GM21423 (cell line): ENCODE results near the gene PAPOLG.
"Not testable (repeated sequence)": the region's sequence is repeated elsewhere in the genome, so short reads cannot be mapped to it uniquely, and the experiment has no call there.

ENCODE experiments used
- ATAC-seq: cut with Tn5 transposase; IDR thresholded peaks from one replicate; pipeline ENCODE4 v1.9.1; 2021; ENCODE audit warnings: mild to moderate bottlenecking, moderate library complexity; ENCODE audit not compliant: unreplicated experiment

Gene PAPOLG

DNA sequence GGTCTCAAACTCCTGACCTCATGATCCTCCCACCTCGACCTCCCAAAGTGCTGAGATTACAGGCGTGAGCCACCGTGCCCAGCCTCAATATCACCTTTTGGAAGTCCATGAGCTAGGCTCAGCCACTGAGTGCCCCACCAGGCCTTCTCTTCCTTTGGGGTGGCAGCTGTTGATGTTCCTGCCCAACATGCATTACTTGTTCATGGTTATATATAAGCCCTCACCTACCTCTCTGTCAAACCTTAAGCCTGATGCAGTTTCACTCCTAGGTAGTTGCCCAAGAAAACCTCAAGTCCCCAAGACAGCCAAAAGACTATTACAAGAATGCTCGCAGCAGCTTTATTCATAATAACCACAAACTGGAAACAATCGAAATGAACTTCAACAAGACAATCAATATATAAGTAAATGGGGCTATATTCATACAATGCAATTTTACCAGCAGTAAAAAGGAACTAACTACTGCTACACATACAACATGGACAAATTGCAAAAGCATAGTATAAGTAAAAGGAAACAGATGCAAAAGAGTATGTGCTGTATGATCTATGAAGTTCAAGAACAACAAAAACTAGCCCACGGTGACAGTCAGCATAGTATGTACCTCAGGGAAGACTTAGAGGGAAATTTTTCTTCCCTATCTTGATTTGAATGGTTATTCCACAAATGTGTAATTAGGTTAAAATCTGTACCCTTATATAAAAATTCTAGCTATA, 65.7 kb downstream of the PAPOLG start:
- no peak for ATAC-seq

DNA sequence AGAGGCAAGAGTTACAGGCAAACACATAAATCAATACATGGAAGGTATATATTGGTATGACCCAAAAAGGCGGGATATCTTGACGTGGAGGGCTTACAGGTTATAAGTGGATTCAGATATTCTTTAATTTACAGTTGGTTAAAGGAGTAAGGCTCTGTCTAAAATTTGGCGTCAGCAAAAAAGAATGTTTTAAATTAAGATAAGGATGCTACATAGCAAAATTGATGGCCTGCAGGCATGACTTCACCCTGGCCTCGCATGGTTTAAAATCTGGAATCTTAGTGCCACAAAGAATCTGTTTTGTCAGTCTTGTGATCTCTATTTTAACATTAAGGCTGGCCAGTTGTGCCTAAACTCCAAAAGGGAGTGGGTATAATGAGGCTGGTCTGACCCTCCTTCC, 66.9 kb downstream of the PAPOLG start:
- no peak for ATAC-seq

DNA sequence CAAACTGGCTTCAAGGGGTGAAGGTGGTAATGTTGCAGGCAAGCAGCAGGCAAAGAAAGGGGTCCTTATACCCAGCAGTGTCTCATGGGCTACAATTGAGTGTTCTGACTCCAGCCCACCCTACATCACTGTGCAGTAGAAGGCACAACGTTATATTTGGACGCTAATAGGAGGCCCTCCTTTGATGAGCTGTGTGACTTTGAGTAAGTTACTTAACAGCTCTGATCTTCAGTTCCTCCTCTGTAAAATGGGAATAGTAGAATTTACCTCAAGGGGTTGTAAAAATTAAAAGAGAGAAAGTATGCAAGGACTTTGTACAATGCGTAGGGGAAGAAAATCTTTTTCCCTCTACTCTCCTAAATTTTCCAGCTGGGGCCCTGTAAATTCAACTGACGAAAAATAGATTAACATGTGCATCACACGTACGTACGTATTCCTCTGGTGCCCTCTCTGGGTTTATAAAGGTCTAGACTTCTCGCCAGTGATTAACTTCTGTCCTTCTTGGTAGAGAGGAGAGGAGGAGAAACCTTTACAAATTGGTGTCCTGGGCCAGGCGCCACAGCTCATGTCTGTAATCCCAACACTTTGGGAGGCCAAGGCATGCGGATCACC, 67.7 kb downstream of the PAPOLG start:
- no peak for ATAC-seq

DNA sequence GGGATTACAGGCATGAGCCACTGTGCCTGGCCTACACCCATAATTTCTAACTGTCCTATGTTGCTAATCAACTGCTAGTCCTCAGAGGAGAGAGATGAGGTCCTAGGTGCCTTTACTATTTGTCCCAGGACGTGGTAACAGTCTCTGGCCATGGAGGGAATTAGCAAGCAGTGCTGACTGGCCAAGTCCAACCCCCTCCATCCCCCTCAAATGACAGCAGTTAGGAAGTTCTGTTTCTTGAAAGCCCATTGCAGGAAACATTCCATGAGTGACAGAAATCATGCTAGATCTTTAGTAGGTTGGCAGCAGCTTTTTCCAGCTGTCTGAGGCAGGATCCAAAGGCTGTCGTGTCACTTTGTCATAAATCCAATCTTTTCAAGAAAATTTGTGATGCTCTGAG, 69.6 kb downstream of the PAPOLG start:
- ATAC-seq, result no peak

DNA sequence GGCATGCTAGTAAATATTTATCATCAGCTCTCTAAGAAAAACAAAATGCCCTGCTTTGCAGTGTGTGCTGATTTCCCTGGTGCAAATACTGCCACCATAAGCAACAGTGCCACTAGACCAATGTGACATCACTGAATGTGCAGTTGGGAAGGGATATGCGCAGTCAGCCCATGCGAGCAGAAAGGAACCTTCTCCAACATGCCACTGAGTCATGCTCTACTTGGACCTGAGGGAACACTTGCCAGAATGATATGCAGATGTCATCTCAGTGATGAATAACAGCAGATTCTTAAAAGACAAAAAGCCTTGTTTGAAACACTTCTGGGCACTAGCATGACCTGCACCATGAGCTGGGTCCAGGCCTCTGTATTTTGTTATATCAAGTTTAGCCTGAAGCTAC, 70.0 kb downstream of the PAPOLG start:
- ATAC-seq, result no peak

DNA sequence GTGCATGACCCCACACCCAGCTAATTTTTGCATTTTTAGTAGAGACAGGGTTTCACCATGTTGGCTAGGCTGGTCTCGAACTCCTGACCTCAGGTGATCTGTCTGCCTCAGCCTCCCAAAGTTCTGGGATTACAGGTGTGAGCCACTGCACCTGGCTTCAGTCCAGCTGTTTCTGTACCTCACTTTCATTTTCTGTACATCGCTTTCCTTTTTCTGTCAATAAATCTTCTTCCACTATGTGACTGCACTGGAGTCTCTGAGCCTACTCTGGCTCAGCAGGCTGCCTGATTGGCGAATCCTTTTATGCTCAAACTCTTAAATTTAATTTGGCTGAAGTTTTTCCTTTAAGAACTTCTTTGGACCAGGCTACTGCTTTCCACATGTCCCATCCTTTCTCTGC, 70.8 kb downstream of the PAPOLG start:
- ATAC-seq, result not testable (repeated sequence)

DNA sequence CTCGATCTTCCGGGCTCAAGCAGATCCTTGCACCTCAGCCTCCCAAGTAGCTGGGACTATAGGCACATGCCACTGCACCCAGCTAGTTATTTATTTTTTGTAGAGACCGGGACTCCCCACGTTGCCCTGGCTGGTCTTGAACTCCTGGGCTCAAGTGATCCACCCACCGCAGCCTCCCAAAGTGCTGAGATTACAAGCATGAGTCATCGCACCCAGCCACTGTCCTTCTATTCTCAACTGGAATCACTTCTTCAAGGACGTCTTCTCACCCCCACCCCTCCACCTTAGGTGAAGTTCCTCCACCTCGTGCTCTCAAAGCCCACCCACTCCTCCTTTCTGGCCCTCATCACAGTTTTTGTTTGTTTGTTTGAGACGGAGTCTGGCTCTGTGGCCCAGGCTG, 71.3 kb downstream of the PAPOLG start:
- no peak for ATAC-seq

DNA sequence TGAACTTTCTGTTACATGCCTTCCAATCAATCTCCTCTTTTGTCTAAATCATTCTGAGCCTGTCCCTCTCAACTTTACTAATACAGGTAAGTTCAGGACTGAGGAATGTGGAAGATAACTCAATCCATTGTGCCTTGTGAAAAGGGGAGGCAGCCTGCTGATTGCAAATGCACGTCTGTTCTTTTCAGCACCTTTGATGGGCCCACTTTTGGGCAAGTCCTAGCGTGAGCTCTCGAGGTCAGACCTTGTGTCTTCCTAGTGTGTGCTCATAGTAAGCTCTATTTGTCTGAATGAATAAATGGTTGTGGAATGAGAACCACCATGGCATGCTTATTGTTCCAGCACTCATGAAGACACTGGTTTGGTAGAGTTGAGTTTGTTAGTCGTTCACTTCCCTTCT, 74.9 kb downstream of the PAPOLG start:
- ATAC-seq, result no peak

DNA sequence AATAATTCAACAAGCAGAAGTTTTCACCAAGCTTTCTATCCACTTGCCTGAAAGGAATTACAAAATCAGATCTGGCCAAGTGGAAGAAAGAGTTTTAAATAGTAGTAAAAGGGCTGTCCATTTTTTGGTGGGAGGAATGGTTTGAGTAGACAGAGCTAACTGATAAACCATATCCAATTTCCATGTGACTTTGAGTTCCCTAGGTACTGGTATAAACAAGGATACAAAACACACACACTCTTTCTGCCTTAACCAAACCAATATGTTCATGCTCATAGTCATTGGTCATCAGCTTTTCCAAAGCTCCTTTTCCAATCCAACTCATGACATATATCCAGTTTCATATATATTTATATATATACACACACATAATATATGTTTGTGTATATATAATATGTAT, 75.9 kb downstream of the PAPOLG start:
- ATAC-seq, result no peak

DNA sequence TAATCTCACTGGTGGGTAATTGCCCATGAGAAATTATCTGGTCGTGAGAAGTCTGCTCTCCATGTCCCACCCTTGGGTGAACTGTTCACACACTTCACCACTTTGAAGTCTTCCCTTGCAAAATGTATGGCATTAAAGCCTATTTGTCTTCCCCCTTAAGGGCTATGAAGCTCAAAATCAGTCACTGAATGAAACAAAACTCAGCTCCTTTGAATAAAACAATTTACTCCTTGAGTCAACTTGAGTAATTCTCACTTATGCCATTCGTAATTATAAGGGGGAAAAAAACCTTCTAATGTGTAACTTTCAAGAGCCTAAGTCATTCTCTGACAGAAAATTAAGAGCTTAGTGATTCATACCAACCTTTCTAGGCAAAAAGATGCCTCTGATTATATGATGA, 76.6 kb downstream of the PAPOLG start:
- no peak for ATAC-seq

DNA sequence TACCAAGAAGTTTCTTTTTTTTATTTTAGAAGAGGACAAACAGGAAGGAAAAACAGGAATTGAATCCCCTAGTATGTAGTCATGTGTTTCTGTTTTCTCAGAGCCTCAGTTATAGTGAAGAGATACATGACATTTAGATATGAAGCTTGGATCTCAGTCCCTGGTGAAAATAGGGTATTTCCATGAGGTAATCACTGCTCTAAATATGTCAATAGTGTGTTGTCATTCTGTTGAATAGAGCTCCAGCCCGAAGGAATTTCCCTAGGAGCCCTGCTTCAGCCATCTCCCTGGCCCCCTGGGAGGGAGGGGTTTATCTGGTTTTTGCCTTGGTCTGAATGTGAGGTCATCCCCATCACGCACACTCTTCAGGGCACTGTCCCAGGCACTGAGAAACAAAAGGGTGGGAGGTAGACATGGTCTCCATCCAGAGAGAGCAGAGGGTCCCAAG, 78.2 kb downstream of the PAPOLG start:
- peak; percentile 40 for ATAC-seq

DNA sequence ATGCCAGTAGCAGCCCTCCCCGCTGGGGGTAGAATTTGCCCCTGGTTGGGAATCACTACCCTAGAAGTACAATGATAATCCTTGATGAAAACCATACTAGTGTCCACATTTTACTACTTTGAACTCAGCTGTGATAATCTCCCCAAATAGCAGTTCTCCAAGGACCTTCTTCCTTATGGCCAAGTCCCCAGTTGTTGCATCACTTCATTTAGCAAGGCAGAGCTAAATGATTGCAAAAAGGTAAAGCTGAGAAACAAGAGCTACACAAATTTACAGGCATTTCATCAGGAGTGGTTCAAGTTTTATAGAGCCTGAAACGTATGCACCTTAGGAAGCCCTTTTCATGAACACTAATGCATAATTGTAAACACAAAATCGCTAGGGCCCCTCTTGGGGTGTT, 80.4 kb downstream of the PAPOLG start:
- ATAC-seq, result no peak

DNA sequence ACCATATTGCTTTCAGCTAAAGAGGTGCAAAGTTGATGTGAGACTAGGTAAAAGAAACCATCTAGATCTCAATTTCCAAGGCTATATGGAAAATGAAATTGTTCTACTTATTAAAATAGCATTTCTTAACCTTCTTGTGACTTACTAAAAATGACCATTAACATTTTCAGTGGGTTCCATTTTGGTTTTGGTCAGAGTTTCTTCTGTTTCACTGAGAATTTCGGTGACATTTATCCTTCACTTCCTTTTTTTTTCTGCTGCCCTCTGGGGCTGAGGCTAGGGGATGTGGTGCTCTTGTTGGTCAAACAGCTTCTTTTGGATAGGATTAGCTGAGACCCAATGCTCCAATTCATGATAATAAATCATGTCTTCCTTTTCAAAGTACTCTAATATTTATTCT, 81.1 kb downstream of the PAPOLG start:
- no peak for ATAC-seq

DNA sequence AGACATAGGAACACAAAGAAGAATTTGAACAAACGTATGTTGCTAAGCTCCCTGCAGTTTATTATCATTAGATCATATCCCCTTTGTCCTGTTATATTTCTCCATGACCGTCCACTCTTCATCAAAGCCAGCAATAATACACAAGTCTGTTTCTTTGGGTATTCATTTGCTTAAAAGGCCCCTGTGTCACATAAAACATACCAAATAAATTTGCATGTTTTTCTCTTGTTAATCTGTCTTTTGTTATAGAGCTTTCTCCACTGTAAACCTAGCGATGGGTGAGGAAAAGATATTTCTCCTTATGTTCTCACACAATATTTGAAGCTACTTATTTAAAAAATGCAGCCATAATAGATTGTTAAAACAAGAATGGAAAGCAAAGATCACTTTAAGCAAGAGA, 82.4 kb downstream of the PAPOLG start:
- no peak for ATAC-seq

DNA sequence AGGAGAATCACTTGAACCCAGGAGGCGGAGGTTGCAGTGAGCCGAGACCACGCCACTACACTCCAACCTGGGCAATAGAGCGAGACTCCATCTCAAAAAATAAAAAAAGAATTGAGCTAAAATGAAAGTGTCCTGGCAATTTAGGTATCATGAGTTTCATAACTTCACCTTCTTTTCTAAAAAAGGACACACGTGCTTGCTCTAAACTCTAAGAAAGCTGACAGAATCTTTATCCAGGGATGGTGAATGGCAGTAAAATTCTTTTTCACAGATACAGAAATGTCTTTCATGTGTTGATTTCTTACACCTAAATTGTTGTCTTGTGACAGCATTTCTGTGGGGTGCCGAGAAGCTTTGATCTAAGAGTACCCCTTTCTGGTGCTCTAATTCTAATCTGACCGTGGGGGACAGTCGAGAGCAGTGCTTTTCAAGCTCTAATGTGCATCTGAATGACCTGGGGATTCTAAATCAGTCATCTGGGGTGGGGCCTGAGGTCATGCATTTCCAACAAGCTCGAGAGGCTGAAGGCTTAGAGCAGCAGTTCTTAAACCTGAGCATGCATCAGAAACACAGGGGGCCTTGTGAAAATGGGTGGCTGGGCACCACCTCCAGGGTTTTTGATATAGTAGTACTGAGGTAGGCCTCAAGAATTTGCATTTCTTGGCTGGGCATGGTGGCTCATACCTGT, 83.2 kb downstream of the PAPOLG start:
- ATAC-seq, result peak; percentile 41

DNA sequence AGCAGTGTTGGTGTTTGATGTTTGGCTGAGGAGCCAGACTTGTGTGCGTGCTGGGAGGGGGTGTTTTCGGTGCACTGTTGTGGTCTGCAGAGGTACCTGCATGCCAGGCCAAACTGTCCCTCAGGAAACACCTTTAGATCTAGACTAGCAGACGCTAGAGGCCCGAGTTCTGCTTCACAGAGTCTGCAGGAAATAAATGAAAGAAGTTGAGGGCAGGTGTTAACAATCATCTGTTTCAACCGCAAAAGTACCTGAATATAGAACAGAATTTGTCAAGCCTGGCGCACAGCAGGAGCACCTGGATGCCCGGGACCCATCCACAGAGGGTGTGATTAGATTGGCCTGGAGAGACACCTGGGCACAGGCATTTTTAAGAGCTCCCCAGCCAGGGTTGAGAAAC, 84.8 kb downstream of the PAPOLG start:
- peak; percentile 53 for ATAC-seq

DNA sequence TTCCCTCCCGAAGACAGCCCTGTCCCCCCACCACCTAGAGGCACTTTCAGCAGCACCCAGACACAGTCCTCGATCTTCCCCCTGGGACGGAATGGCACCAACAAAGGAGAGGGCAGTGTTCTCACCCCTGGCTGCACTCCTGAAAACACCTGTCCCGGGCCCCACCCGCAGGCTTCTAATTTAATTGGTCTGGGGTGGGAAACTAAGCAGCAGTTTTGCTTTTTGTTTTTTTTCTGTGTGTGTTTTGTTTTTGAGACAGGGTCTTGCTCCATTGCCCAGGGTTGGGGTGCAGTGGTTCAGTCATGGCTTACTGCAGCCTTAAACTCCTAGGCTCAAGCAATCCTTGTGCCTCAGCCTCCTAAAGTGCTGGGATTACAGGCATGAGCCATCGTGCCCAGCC, 86.9 kb downstream of the PAPOLG start:
- no peak for ATAC-seq

DNA sequence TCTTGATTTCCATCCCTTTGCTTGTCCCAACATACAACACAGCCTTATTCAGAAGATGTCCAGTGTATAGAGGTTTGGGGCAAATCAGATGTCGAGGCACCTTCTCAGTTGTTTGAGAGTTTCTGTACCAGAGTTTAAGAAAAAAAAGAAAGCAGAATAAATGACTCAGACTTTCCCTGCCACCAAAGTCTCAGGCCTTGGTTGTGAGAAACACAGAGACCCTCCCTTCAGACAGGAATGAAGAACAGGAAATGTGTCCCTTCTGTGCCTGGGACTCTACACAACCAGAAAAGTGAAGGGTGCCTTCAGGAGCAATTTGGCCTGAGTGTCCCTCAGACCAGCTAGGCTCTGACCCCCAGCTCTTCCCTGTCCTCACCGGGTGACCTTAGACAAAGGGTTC, 88.0 kb downstream of the PAPOLG start:
- no peak for ATAC-seq

DNA sequence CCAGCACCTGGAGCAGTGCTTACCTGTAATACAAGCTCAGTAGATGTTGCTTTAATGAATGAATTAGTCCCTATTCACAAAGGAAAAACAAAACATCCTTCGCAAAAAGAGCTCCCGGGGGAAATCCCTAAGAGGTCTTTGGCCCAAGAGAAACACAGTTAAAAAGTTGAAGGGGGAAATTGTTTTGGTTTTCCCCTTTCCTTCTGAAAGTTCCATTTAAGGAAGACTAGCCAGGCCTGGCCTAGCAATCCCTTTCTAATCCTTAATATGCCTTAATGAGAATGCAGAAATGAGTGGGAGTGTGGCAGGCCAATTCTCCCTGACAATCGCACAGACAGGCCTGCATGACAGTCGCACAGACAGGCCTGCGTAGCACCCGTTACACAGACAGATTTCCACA, 91.8 kb downstream of the PAPOLG start:
- ATAC-seq, result no peak
